Thyroid gland (tissue), 4 donors: ENCODE measurements around the gene AGPAT4.

Source experiments
- CTCF ChIP-seq, 6 experiments: fragments of 200-600 bp in 3 of 6; fragments of 450-650 bp in 3 of 6; sonication (generic) in 3 of 6; IDR thresholded peaks; one replicate each; pipeline ENCODE4 v1.5.1; 2016 to 2019; ENCODE audit warnings: antibody characterized with exemption in 6 of 6, mild to moderate bottlenecking in 2 of 6, inconsistent platforms in 1 of 6, moderate library complexity in 1 of 6
- POLR2A ChIP-seq, 2 donors: fragments of 450-650 bp; IDR thresholded peaks; one replicate each; pipeline ENCODE4 v1.6.1; 2017; ENCODE audit warnings: antibody characterized with exemption in 2 of 2, mild to moderate bottlenecking in 2 of 2, moderate library complexity in 1 of 2

- TF ChIP-seq CTCF (IDR thresholded peaks at IDR 0.05) (no peak), POLR2A (IDR thresholded peaks at IDR 0.05) (no peak)
Measured at GRCh38 chr6:161215876-161216615, 57.8 kb downstream of the AGPAT4 start.
